ENCODE measurements around the gene CAMK1. TPM values are rescaled to one million over a fixed set of nuclear protein-coding genes. Genes with fewer than 3 reads are reported as not detected.

Gene CAMK1
- total and polyA plus RNA-seq, 9 of the 15 experiments (the other 6 are each of a cell fraction or from before 2014, with no cell fraction given), result 0.23 to 10.7 (median 6.0) TPM

DNA sequence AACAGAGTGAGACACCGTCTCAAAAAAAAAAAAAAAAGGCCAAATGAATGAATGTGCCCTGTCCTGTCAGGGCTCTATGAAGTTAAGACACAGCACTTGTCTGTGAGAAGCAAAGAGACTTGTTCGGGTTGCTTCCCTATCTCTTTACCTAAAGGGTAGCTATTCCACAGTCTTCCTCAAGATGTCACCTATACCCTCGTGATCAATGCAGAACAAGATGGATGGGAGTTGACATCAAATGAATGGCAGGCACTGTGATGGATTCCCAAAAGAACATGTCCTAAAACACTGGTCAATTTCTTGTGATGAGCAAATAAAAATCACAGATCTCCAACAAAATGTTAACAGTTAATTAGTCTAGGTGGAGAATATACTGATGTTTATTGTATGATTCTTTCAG is 13.0 kb upstream of the CAMK1 start:
- no peak overlapping the region for H3K27ac ChIP-seq (ENCODE audit: extremely low read depth, low read depth, low read length)
- H3K36me3 ChIP-seq (ENCODE audit: control insufficient read depth, insufficient read depth, low read length), result peaks cover 62% of the 10 kb centered on the region
- FAIRE-seq (no peak), ATAC-seq (peak; percentile 21), DNase-seq (ENCODE audit: extremely low read depth in 1 of 4, low spot score in 3 of 4) (peak in 1 of 4 experiments; percentile 51)
- no peak overlapping the region for H2AFZ ChIP-seq (ENCODE audit: low read depth, low read length)
- H3K9me1 ChIP-seq (ENCODE audit: control insufficient read depth, insufficient read depth, low read length), result no peaks in the 10 kb centered on the region
- H3K4me1 ChIP-seq (replicated peaks in 1 of 2; ENCODE audit: control insufficient read depth in 2 of 2, insufficient read depth in 2 of 2, low read length in 2 of 2), result peaks cover 38 to 40% of the 10 kb centered on the region in 2 experiments
- POLR2A ChIA-PET, result interaction anchor here (1.1 to 3.1 kb wide), 2 partner anchors 11 to 33 kb away, joined by 4 to 21 read pairs; partner anchors contain the start of genes ARPC4 and OGG1
- no peaks in the 10 kb centered on the region for H3K79me2 ChIP-seq (ENCODE audit: control insufficient read depth, insufficient read depth, low read length)
- CTCF ChIA-PET (ENCODE audit: low intra/inter-chr PET ratio), result interaction anchor here (0.6 kb wide), 1 partner anchor 1101 kb away, joined by 4 read pairs; no protein-coding TSS in a partner anchor
- 32% methylated on average over 3 of the region's 3 CpGs for WGBS (ENCODE audit: insufficient coverage, low coverage, missing lambda C conversion rate)
- no peaks in the 10 kb centered on the region for H3K9me3 ChIP-seq (replicated peaks; ENCODE audit: control insufficient read depth, insufficient read depth, low read depth, low read length)
- BruUV-seq (replicated peaks), result no TSS peak
- no peak overlapping the region for H3K4me3 ChIP-seq
- intact Hi-C loops (cut with micrococcal nuclease) (loop anchor here (5.0 kb wide), 1 partner anchor 150 kb away; the partner anchor contains the start of gene CRELD1), in situ Hi-C loops (cut with MboI) (no loop called here)
- no peaks in the 10 kb centered on the region for H4K20me1 ChIP-seq (replicated peaks; ENCODE audit: control insufficient read depth, insufficient read depth, low read length)
- no peak overlapping the region for H3K4me2 ChIP-seq (ENCODE audit: insufficient read depth, low read length)
- H3K27me3 ChIP-seq (ENCODE audit: control insufficient read depth in 2 of 2, insufficient read depth in 2 of 2, low read length in 2 of 2), result no peaks in the 10 kb centered on the region
- no peak overlapping the region for H3K9ac ChIP-seq (ENCODE audit: insufficient read depth in 1 of 2, low read depth in 2 of 2, low read length in 2 of 2)
- no peak for TF ChIP-seq POLR3A (IDR thresholded peaks at IDR 0.05; ENCODE audit: borderline replicate concordance, extremely low read depth, insufficient read depth, insufficient read length)
- peak; percentile 75 for TF ChIP-seq MEIS2 (IDR thresholded peaks at IDR 0.05; ENCODE audit: partially characterized antibody)
- TF ChIP-seq, protein P1, sequence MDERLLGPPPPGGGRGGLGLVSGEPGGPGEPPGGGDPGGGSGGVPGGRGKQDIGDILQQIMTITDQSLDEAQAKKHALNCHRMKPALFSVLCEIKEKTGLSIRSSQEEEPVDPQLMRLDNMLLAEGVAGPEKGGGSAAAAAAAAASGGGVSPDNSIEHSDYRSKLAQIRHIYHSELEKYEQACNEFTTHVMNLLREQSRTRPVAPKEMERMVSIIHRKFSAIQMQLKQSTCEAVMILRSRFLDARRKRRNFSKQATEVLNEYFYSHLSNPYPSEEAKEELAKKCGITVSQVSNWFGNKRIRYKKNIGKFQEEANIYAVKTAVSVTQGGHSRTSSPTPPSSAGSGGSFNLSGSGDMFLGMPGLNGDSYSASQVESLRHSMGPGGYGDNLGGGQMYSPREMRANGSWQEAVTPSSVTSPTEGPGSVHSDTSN (CRISPR knock-in tag; IDR thresholded peaks at IDR 0.05; ENCODE audit: low read depth), result no peak
- TF ChIP-seq, protein P1 (tag; conservative IDR thresholded peaks at IDR 0.05; ENCODE audit: low read depth), result peak; percentile 66
- TF ChIP-seq SPI1 (IDR thresholded peaks at IDR 0.05; ENCODE audit: borderline replicate concordance, low read depth, low read length), result no peak
- TF ChIP-seq, protein P2, sequence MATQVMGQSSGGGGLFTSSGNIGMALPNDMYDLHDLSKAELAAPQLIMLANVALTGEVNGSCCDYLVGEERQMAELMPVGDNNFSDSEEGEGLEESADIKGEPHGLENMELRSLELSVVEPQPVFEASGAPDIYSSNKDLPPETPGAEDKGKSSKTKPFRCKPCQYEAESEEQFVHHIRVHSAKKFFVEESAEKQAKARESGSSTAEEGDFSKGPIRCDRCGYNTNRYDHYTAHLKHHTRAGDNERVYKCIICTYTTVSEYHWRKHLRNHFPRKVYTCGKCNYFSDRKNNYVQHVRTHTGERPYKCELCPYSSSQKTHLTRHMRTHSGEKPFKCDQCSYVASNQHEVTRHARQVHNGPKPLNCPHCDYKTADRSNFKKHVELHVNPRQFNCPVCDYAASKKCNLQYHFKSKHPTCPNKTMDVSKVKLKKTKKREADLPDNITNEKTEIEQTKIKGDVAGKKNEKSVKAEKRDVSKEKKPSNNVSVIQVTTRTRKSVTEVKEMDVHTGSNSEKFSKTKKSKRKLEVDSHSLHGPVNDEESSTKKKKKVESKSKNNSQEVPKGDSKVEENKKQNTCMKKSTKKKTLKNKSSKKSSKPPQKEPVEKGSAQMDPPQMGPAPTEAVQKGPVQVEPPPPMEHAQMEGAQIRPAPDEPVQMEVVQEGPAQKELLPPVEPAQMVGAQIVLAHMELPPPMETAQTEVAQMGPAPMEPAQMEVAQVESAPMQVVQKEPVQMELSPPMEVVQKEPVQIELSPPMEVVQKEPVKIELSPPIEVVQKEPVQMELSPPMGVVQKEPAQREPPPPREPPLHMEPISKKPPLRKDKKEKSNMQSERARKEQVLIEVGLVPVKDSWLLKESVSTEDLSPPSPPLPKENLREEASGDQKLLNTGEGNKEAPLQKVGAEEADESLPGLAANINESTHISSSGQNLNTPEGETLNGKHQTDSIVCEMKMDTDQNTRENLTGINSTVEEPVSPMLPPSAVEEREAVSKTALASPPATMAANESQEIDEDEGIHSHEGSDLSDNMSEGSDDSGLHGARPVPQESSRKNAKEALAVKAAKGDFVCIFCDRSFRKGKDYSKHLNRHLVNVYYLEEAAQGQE (IDR thresholded peaks at IDR 0.05; ENCODE audit: borderline replicate concordance), result peak; percentile 24; the same call in 1 of the 2 replicates
- TF ChIP-seq, protein P2 (CRISPR knock-in tag; IDR thresholded peaks at IDR 0.05; ENCODE audit: low read depth), result no peak
- TF ChIP-seq, protein P3, sequence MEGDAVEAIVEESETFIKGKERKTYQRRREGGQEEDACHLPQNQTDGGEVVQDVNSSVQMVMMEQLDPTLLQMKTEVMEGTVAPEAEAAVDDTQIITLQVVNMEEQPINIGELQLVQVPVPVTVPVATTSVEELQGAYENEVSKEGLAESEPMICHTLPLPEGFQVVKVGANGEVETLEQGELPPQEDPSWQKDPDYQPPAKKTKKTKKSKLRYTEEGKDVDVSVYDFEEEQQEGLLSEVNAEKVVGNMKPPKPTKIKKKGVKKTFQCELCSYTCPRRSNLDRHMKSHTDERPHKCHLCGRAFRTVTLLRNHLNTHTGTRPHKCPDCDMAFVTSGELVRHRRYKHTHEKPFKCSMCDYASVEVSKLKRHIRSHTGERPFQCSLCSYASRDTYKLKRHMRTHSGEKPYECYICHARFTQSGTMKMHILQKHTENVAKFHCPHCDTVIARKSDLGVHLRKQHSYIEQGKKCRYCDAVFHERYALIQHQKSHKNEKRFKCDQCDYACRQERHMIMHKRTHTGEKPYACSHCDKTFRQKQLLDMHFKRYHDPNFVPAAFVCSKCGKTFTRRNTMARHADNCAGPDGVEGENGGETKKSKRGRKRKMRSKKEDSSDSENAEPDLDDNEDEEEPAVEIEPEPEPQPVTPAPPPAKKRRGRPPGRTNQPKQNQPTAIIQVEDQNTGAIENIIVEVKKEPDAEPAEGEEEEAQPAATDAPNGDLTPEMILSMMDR (IDR thresholded peaks at IDR 0.05 in 2 of 3, conservative IDR thresholded peaks at IDR 0.05 in 1 of 3; ENCODE audit: insufficient read depth in 2 of 3, low read depth in 1 of 3, low read length in 3 of 3), result peak; percentile 44 to 68 (median 56); a peak in 5 of 6 replicates
